K562 (cell line): ENCODE results near the gene KIF25. TPM values are rescaled to one million over a fixed set of nuclear protein-coding genes. Genes with fewer than 3 reads are reported as not detected.
A peak's percentile ranks its signal among the peaks of the same experiment; 100 is the strongest.

ENCODE experiments used
- ATAC-seq: fragments of 200-7000 bp; cut with Tn5 transposase; 3 replicates; pipeline ENCODE4 v1.9.1; 2020; ENCODE audit warnings: moderate library complexity
- BruUV-seq: library from RNA; stranded (reverse); fragments of 400-500 nt; replicated peaks from 2 replicates; lab custom pipeline; 2021; lab: Mats Ljungman, UMichigan
- CTCF ChIA-PET: fragments of 300-600 bp; formaldehyde crosslinking; extraction: SDS; loops from one replicate; lab custom pipeline; 2021; ENCODE audit warnings: low intra/inter-chr PET ratio; lab: Yijun Ruan, JAX
- POLR2A ChIA-PET: fragments of 300-600, 350-650 bp; sonication (Branson Sonifier 250); formaldehyde crosslinking; extraction: SDS; loops from one replicate; lab custom pipeline; 2021; ENCODE audit warnings: antibody characterized with exemption, inconsistent platforms; lab: Yijun Ruan, JAX
- DNase-seq, 4 experiments: peaks; one replicate each; pipeline versions ENCODE4 v3.0.0 to v3.0.0-alpha.2; 2011 to 2018; ENCODE audit warnings: low spot score in 3 of 4, mixed read lengths in 3 of 4; ENCODE audit errors: extremely low read depth in 1 of 4
- FAIRE-seq: peaks from 2 replicates; lab custom pipeline; 2011; peaks lifted over from hg19 to GRCh38; lab: Jason Lieb, UNC
- H2AFZ ChIP-seq: 2 replicates; pipeline ENCODE4 v1.6.0; 2011; ENCODE audit warnings: low read depth, low read length, control low read depth, inconsistent platforms
- H3K27ac ChIP-seq: fragments of 200-600 bp; 3 replicates; pipeline ENCODE4 v1.8.0; 2011; ENCODE audit warnings: low read depth, mild to moderate bottlenecking, control low read depth, inconsistent platforms, low read length, moderate library complexity, mixed read lengths; ENCODE audit errors: extremely low read depth
- H3K27me3 ChIP-seq, 2 experiments: fragments of 300-600 bp in 1 of 2; 2 replicates in 1 of 2; 3 replicates in 1 of 2; pipeline versions ENCODE4 v1.6.0 to v1.8.0; 2011; ENCODE audit warnings: inconsistent platforms in 2 of 2, low read length in 2 of 2, mild to moderate bottlenecking in 1 of 2, mixed read lengths in 1 of 2, moderate library complexity in 1 of 2; ENCODE audit not compliant: control insufficient read depth in 2 of 2, insufficient read depth in 2 of 2
- H3K36me3 ChIP-seq: fragments of 300-600 bp; 3 replicates; pipeline ENCODE4 v1.8.0; 2011; ENCODE audit warnings: mild to moderate bottlenecking, low read length, inconsistent platforms; ENCODE audit not compliant: control insufficient read depth, insufficient read depth
- H3K4me1 ChIP-seq, 2 experiments: fragments of 200-600 bp in 1 of 2; replicated peaks in 1 of 2; 2 replicates in 1 of 2; 3 replicates in 1 of 2; pipeline versions ENCODE4 v1.5.1 to v1.8.0; 2011; ENCODE audit warnings: inconsistent platforms in 2 of 2, low read length in 2 of 2, mild to moderate bottlenecking in 1 of 2, mixed read lengths in 1 of 2, moderate library complexity in 1 of 2; ENCODE audit not compliant: control insufficient read depth in 2 of 2, insufficient read depth in 2 of 2
- H3K4me2 ChIP-seq: 2 replicates; pipeline ENCODE4 v1.6.1; 2011; ENCODE audit warnings: low read length, control low read depth, inconsistent platforms, mixed read lengths; ENCODE audit not compliant: insufficient read depth
- H3K4me3 ChIP-seq: fragments of 200-600 bp; sonication (generic), shearing (Covaris generic); 2 replicates; pipeline ENCODE4 v1.5.1; 2016; ENCODE audit warnings: control low read depth, inconsistent platforms
- H3K79me2 ChIP-seq: fragments of 200-600 bp; 3 replicates; pipeline ENCODE4 v1.8.0; 2011; ENCODE audit warnings: low read length, inconsistent platforms; ENCODE audit not compliant: control insufficient read depth, insufficient read depth
- H3K9ac ChIP-seq, 2 experiments: 2 replicates each; pipeline versions ENCODE4 v1.6.0 to v1.6.1; 2011; ENCODE audit warnings: low read depth in 2 of 2, low read length in 2 of 2, control low read depth in 1 of 2, inconsistent platforms in 1 of 2, mild to moderate bottlenecking in 1 of 2, mixed read lengths in 1 of 2; ENCODE audit not compliant: insufficient read depth in 1 of 2
- H3K9me1 ChIP-seq: one replicate; pipeline ENCODE4 v1.6.0; 2011; ENCODE audit warnings: inconsistent platforms, mild to moderate bottlenecking, low read length, moderate library complexity; ENCODE audit not compliant: control insufficient read depth, insufficient read depth
- H3K9me3 ChIP-seq: replicated peaks from 2 replicates; pipeline ENCODE4 v1.5.1; 2011; ENCODE audit warnings: low read depth, low read length, inconsistent platforms; ENCODE audit not compliant: control insufficient read depth, insufficient read depth
- H4K20me1 ChIP-seq: replicated peaks from 2 replicates; pipeline ENCODE4 v1.6.1; 2011; ENCODE audit warnings: low read length, inconsistent platforms, mixed read lengths; ENCODE audit not compliant: control insufficient read depth, insufficient read depth
- CREBBP ChIP-seq: IDR thresholded peaks from one replicate; pipeline ENCODE4 v1.6.1; 2012; ENCODE audit warnings: low read depth, mild to moderate bottlenecking, control low read depth, inconsistent platforms, low read length
- HCFC1 ChIP-seq: IDR thresholded peaks from 2 replicates; pipeline ENCODE4 v1.6.1; 2012; ENCODE audit warnings: low read depth, low read length, improper control_type of control experiment
- HNRNPK ChIP-seq: fragments of 200-400 bp; formaldehyde crosslinking; IDR thresholded peaks from one replicate; pipeline ENCODE4 v1.6.1; 2018; ENCODE audit warnings: mild to moderate bottlenecking, low read depth, low read length; ENCODE audit not compliant: poor library complexity, severe bottlenecking
- PCBP2 ChIP-seq: fragments of 200-400 bp; formaldehyde crosslinking; IDR thresholded peaks from 2 replicates; pipeline ENCODE4 v1.6.1; 2018; ENCODE audit warnings: low read length, low read depth, mild to moderate bottlenecking, moderate library complexity; ENCODE audit not compliant: poor library complexity, severe bottlenecking
- PHTF2 ChIP-seq: fragments of 250-450 bp; sonication (Bioruptor Pico); IDR thresholded peaks from 2 replicates; pipeline ENCODE4 v1.5.0; 2021; ENCODE audit warnings: mild to moderate bottlenecking
- ZNF282 ChIP-seq: sonication (generic); formaldehyde crosslinking; IDR thresholded peaks from 2 replicates; pipeline ENCODE4 v1.8.1; 2023; ENCODE audit warnings: missing genetic modification reagents
- ZNF316 ChIP-seq: fragments of 450-650 bp; IDR thresholded peaks from 2 replicates; pipeline ENCODE4 v1.6.1; 2016
- WGBS: fragments of 100-300 bp; shearing (Covaris generic); methylation state at CpG from one replicate; pipeline ENCODE4 v1.1.6; 2016; ENCODE audit warnings: low coverage, mixed read lengths; ENCODE audit not compliant: insufficient coverage; ENCODE audit errors: missing lambda C conversion rate; 5-methylcytosine and 5-hydroxymethylcytosine counted together
- in situ Hi-C: fragments of 300-500 bp; cut with MboI; formaldehyde crosslinking; loops from 4 replicates; pipeline ENCODE4 v1.15.0; 2018; ENCODE audit warnings: inconsistent platforms, mixed read lengths
- intact Hi-C: fragments of 100-400 bp; cut with micrococcal nuclease; formaldehyde crosslinking; loops from 2 replicates; pipeline ENCODE4 v1.14.2; 2022
- polyA plus RNA-seq, 8 experiments: library from polyadenylated mRNA; depleted of rRNA in 4 of 8; stranded (reverse) in 5 of 8; unstranded in 3 of 8; fragments of >200 nt; fragmentation: Nextera tagmentation in 2 of 8; fragmentation: Illumina TruSeq in 1 of 8; extraction: Ambion mirVana in 2 of 8; extraction: Trizol in 1 of 8; gene quantifications; 2 replicates each; pipeline versions ENCODE4 v1.2.1 to v1.2.3, GENCODE V29; 2011 to 2014; ENCODE audit warnings: inconsistent platforms in 1 of 8, missing spikeins in 1 of 8
- total RNA-seq, 7 experiments: library from RNA; depleted of rRNA in 6 of 7; stranded (reverse); fragments of >200 nt in 6 of 7; fragmentation: Illumina TruSeq in 2 of 7; extraction: Trizol in 2 of 7; gene quantifications; 2 replicates each; pipeline versions ENCODE4 v1.2.1 to v1.2.3, GENCODE V29; 2011 to 2021; ENCODE audit warnings: low replicate concordance in 1 of 7
- TF ChIP-seq, protein P1 (sequence below): sonication (generic); formaldehyde crosslinking; IDR thresholded peaks from 2 replicates; pipeline ENCODE4 v1.8.0; 2022; ENCODE audit warnings: mild to moderate bottlenecking, missing genetic modification reagents

The KIF25 gene
- total and polyA plus RNA-seq, 9 of the 15 experiments (the other 6 are each of a cell fraction or from before 2014, with no cell fraction given), result 0.04 to 0.49 (median 0.23) TPM; not detected in 5

DNA sequence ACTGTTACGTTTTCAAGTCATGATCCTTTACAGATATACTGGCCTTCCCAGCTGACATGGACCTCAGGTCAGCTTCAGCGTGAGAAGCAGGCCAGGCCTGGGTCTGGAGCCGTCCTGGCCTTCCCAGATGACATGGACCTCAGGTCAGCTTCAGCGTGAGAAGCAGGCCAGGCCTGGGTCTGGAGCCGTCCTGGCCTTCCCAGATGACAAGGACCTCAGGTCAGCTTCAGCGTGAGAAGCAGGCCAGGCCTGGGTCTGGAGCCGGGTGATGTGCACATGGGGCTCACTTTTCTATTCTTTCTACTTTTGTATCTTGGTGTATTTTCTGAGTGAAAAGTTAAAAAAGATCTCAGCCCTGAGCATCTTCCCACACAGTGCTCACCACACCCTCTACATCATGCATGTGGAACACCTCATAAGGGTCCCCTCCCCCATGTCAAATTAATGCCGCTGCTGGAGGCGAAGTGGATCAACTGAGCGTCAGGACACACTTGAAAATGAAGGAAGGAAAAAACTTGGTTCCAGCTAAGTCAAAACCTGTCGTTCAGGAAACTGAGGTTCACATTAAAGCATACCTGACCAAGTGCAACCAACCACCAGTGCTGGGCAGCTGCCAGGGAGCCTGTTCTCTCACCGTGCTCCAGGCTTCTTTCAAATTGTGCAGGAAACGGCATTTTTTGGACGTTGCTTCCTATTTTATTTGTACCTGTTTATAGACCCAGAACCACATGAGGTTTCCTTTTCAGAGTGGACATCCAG lies 32.2 kb downstream of the KIF25 start:
- CTCF ChIA-PET, result no interaction called here
- no TSS peak for BruUV-seq
- Histone ChIP-seq H3K4me2 (no peak overlapping the region), H3K36me3 (no peaks in the 10 kb centered on the region), H3K4me1 (peaks cover 0 to 9% of the 10 kb centered on the region in 2 experiments; a peak in 4 of 5 replicates), H2AFZ (no peak overlapping the region), H3K27ac (no peak overlapping the region), H3K9me3 (no peaks in the 10 kb centered on the region), H3K4me3 (no peak overlapping the region), H4K20me1 (no peaks in the 10 kb centered on the region), H3K79me2 (no peaks in the 10 kb centered on the region), H3K27me3 (peaks cover 29 to 57% of the 10 kb centered on the region in 2 experiments), H3K9me1 (no peaks in the 10 kb centered on the region), H3K9ac (no peak overlapping the region)
- POLR2A ChIA-PET, result interaction anchor here (1.1 kb wide), 1 partner anchor 515 kb away, joined by 3 read pairs; no protein-coding TSS in a partner anchor
- intact Hi-C loops (no loop called here), in situ Hi-C loops (no loop called here)
- no peak for FAIRE-seq
- no peak for TF ChIP-seq HCFC1
- WGBS, result 27% methylated on average over 14 of the region's 14 CpGs
- no peak for DNase-seq
- peak; percentile 44; the same call in 2 of the 3 replicates for ATAC-seq

DNA sequence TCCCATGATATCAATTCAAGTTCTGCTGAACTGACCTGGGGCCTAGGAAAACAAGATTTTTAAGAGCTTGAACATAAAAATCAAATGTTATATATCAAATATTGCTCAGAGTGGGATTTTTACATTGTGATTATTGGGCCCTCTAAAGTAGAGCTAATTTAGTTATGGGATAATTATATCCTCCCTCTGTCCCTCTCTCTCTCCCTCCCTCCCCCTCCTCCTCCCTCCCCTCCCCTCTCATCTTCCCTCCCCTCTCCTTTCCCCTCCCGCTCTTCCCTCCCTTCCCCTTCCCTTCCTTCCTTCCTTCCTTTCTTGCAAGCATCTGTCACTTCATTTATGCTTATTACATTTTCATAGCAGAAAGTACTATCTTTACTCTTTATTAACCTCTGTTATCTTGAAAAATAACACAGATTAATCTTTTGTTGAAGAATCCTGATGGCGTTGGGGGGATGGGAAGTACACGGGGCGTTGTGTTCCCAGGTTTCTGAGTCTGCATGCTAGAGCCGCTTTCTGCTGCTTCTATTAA lies 32.8 kb downstream of the KIF25 start:
- no peak for ATAC-seq

More for the DNA sequence above, 32.8 kb downstream of the KIF25 start:
- ChIA-PET CTCF (no interaction called here), POLR2A (interaction anchor here (1.1 kb wide), 1 partner anchor 516 kb away, joined by 3 read pairs; no protein-coding TSS in a partner anchor)
- no peaks in the 10 kb centered on the region for H3K79me2 ChIP-seq
- no peak for FAIRE-seq
- DNase-seq, result no peak
- TF ChIP-seq PCBP2 (peak; percentile 71), PHTF2 (CRISPR knock-in tag) (no peak), ZNF316 (no peak), CREBBP (no peak), ZNF282 (CRISPR knock-in tag) (no peak), HNRNPK (peak; percentile 40)
- TF ChIP-seq, protein P1, sequence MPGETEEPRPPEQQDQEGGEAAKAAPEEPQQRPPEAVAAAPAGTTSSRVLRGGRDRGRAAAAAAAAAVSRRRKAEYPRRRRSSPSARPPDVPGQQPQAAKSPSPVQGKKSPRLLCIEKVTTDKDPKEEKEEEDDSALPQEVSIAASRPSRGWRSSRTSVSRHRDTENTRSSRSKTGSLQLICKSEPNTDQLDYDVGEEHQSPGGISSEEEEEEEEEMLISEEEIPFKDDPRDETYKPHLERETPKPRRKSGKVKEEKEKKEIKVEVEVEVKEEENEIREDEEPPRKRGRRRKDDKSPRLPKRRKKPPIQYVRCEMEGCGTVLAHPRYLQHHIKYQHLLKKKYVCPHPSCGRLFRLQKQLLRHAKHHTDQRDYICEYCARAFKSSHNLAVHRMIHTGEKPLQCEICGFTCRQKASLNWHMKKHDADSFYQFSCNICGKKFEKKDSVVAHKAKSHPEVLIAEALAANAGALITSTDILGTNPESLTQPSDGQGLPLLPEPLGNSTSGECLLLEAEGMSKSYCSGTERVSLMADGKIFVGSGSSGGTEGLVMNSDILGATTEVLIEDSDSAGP, result no peak
- TF ChIP-seq, all 486 proteins: peak for 2
- Histone ChIP-seq H3K27ac (no peak overlapping the region), H4K20me1 (no peaks in the 10 kb centered on the region), H3K27me3 (peaks cover 28 to 55% of the 10 kb centered on the region in 2 experiments), H3K4me2 (no peak overlapping the region), H3K4me1 (peaks cover 0 to 13% of the 10 kb centered on the region in 2 experiments; a peak in 4 of 5 replicates), H3K9ac (no peak overlapping the region), H3K9me1 (no peaks in the 10 kb centered on the region), H3K36me3 (no peaks in the 10 kb centered on the region), H3K4me3 (no peak overlapping the region), H3K9me3 (no peaks in the 10 kb centered on the region), H2AFZ (no peak overlapping the region)
- intact Hi-C loops (no loop called here), in situ Hi-C loops (no loop called here)
- no TSS peak for BruUV-seq
- 19% methylated on average over 4 of the region's 5 CpGs for WGBS
